Breast epithelium (tissue), 4 donors: ENCODE measurements around the gene CTSO. TPM values are rescaled to one million over a fixed set of nuclear protein-coding genes. Genes with fewer than 3 reads are reported as not detected.

Experiments used
- DNase-seq, 2 donors: peaks; one replicate each; pipeline ENCODE4 v3.0.0-alpha.2; 2019; ENCODE audit warnings: low spot score in 2 of 2
- H3K27ac ChIP-seq, 2 donors: fragments of 200-600 bp; sonication (generic) in 1 of 2; one replicate each; pipeline ENCODE4 v1.5.1; 2016 to 2019; ENCODE audit warnings: mild to moderate bottlenecking in 1 of 2
- H3K27me3 ChIP-seq, 2 donors: fragments of 200-600 bp; sonication (generic) in 1 of 2; one replicate each; pipeline versions ENCODE4 v1.5.1 to v1.6.0; 2017 to 2019; ENCODE audit warnings: control low read depth in 1 of 2, mild to moderate bottlenecking in 1 of 2
- H3K36me3 ChIP-seq: fragments of 200-600 bp; one replicate; pipeline ENCODE4 v1.5.1; 2019
- H3K4me1 ChIP-seq, 2 donors: fragments of 200-600 bp; sonication (generic); one replicate each; pipeline ENCODE4 v1.5.1; 2016 to 2019; ENCODE audit warnings: control low read depth in 1 of 2
- H3K4me3 ChIP-seq, 3 donors: fragments of 200-600 bp; sonication (generic); 1 replicate in 2 of 3; 2 replicates in 1 of 3; pipeline ENCODE4 v1.5.1; 2016 to 2019; ENCODE audit warnings: mild to moderate bottlenecking in 3 of 3, moderate library complexity in 2 of 3
- H3K9me3 ChIP-seq, 2 donors: fragments of 200-600 bp; sonication (generic) in 1 of 2; one replicate each; pipeline ENCODE4 v1.5.1; 2016 to 2019; ENCODE audit warnings: control low read depth in 1 of 2
- CTCF ChIP-seq, 3 donors: fragments of 450-650 bp; IDR thresholded peaks; one replicate each; pipeline ENCODE4 v1.5.1; 2016 to 2017; ENCODE audit warnings: antibody characterized with exemption in 3 of 3, mild to moderate bottlenecking in 3 of 3, moderate library complexity in 3 of 3
- POLR2A ChIP-seq: fragments of 450-650 bp; IDR thresholded peaks from one replicate; pipeline ENCODE4 v1.6.1; 2016; ENCODE audit warnings: antibody characterized with exemption, mild to moderate bottlenecking, moderate library complexity
- POLR2AphosphoS5 ChIP-seq, 3 donors: sonication (generic); formaldehyde crosslinking; IDR thresholded peaks; one replicate each; pipeline ENCODE4 v1.6.1; 2017; ENCODE audit warnings: antibody characterized with exemption in 3 of 3
- intact Hi-C: fragments of 100-400 bp; cut with DNase I; formaldehyde crosslinking; loops from one replicate; pipeline ENCODE4 v1.15.1; 2023; ENCODE audit warnings: low total_unique reads
- total RNA-seq, 3 donors: library from RNA; depleted of rRNA; stranded (reverse); fragments of >200 nt; gene quantifications; one replicate each; pipeline ENCODE4 v1.1.0, GENCODE V29; 2016

CTSO gene
- total RNA-seq, 3 donors from 2014 or later = 19.4 to 37.5 (median 20.0) TPM

GRCh38 chr4:155885666-155886065 lies 68.0 kb downstream of the CTSO start:
- no peaks in the 10 kb centered on the region for H3K27me3 ChIP-seq
- no peaks in the 10 kb centered on the region for H3K4me1 ChIP-seq
- TF ChIP-seq POLR2A (no peak), CTCF (IDR thresholded peaks at IDR 0.05) (no peak), POLR2AphosphoS5 (IDR thresholded peaks at IDR 0.05) (no peak)
- no peak overlapping the region for H3K4me3 ChIP-seq
- no peak overlapping the region for H3K27ac ChIP-seq
- DNase-seq = no peak
- H3K36me3 ChIP-seq = no peaks in the 10 kb centered on the region
- no peaks in the 10 kb centered on the region for H3K9me3 ChIP-seq
- intact Hi-C loops = no loop called here

- no peaks in the 10 kb centered on the region for H3K4me1 ChIP-seq
- H3K27ac ChIP-seq = no peak overlapping the region
- DNase-seq = no peak
- no peak overlapping the region for H3K4me3 ChIP-seq
- no peaks in the 10 kb centered on the region for H3K9me3 ChIP-seq
- intact Hi-C loops = no loop called here
- no peaks in the 10 kb centered on the region for H3K36me3 ChIP-seq
- TF ChIP-seq POLR2A (no peak), POLR2AphosphoS5 (IDR thresholded peaks at IDR 0.05) (no peak), CTCF (IDR thresholded peaks at IDR 0.05) (no peak)
- no peaks in the 10 kb centered on the region for H3K27me3 ChIP-seq
These were observed 69.8 kb downstream of the CTSO start for GRCh38 chr4:155883895-155884294.

GRCh38 chr4:155881555-155881954 lies 72.1 kb downstream of the CTSO start:
- no peaks in the 10 kb centered on the region for H3K9me3 ChIP-seq
- intact Hi-C loops = no loop called here
- TF ChIP-seq POLR2A = no peak
- no peak for TF ChIP-seq POLR2AphosphoS5 (IDR thresholded peaks at IDR 0.05)
- TF ChIP-seq CTCF (IDR thresholded peaks at IDR 0.05) = no peak

GRCh38 chr4:155879767-155880166 lies 73.9 kb downstream of the CTSO start:
- intact Hi-C loops = no loop called here
- no peaks in the 10 kb centered on the region for H3K27me3 ChIP-seq
- H3K4me1 ChIP-seq = no peaks in the 10 kb centered on the region
- H3K9me3 ChIP-seq = peaks cover 4% of the 10 kb centered on the region in 2 donors
- H3K36me3 ChIP-seq = no peaks in the 10 kb centered on the region
- H3K4me3 ChIP-seq = no peak overlapping the region
- no peak for DNase-seq
- TF ChIP-seq POLR2A (no peak), CTCF (IDR thresholded peaks at IDR 0.05) (no peak), POLR2AphosphoS5 (IDR thresholded peaks at IDR 0.05) (no peak)
- no peak overlapping the region for H3K27ac ChIP-seq

More at GRCh38 chr4:155881555-155881954, 72.1 kb downstream of the CTSO start:
- Histone ChIP-seq H3K27me3 (no peaks in the 10 kb centered on the region), H3K27ac (no peak overlapping the region), H3K4me3 (no peak overlapping the region), H3K36me3 (no peaks in the 10 kb centered on the region), H3K4me1 (no peaks in the 10 kb centered on the region)
- DNase-seq = no peak

GRCh38 chr4:155878611-155879010 lies 75.1 kb downstream of the CTSO start:
- Histone ChIP-seq H3K4me3 (no peak overlapping the region), H3K4me1 (no peaks in the 10 kb centered on the region), H3K9me3 (peaks cover 4% of the 10 kb centered on the region in 2 donors), H3K27ac (no peak overlapping the region), H3K36me3 (no peaks in the 10 kb centered on the region), H3K27me3 (no peaks in the 10 kb centered on the region)
- intact Hi-C loops = no loop called here
- TF ChIP-seq POLR2A (no peak), POLR2AphosphoS5 (IDR thresholded peaks at IDR 0.05) (no peak), CTCF (IDR thresholded peaks at IDR 0.05) (no peak)
- no peak for DNase-seq
